Heart right ventricle (tissue), 16 donors: Measurements from ENCODE around the gene HSF2. TPM values are rescaled to one million over a fixed set of nuclear protein-coding genes. Genes with fewer than 3 reads are reported as not detected.
"Not testable (repeated sequence)": the region's sequence is repeated elsewhere in the genome, so short reads cannot be mapped to it uniquely, and the experiment has no call there.

ENCODE experiments used
- ATAC-seq, 8 donors: fragments of 200-7000 bp; cut with Tn5 transposase; one replicate each; pipeline ENCODE4 v1.9.1; 2020; ENCODE audit warnings: mild to moderate bottlenecking in 8 of 8, moderate library complexity in 8 of 8, moderate number of reproducible peaks in 1 of 8
- DNase-seq, 2 donors: peaks; one replicate each; pipeline ENCODE4 v3.0.0-alpha.2; 2020
- H3K27ac ChIP-seq, 10 donors: fragments of 200-600 bp; sonication (generic) in 2 of 10; one replicate each; pipeline versions ENCODE4 v1.5.0 to v1.8.0; 2020 to 2022; ENCODE audit warnings: mild to moderate bottlenecking in 3 of 10
- H3K27me3 ChIP-seq, 7 donors: fragments of 200-600 bp; one replicate each; pipeline ENCODE4 v1.8.0; 2021 to 2022; ENCODE audit warnings: mild to moderate bottlenecking in 2 of 7
- H3K36me3 ChIP-seq, 9 donors: fragments of 200-600 bp; sonication (generic) in 1 of 9; one replicate each; pipeline versions ENCODE4 v1.5.0 to v1.8.0; 2020 to 2022; ENCODE audit warnings: mild to moderate bottlenecking in 2 of 9
- H3K4me1 ChIP-seq, 9 donors: fragments of 200-600 bp; sonication (generic) in 1 of 9; one replicate each; pipeline versions ENCODE4 v1.5.0 to v1.8.0; 2020 to 2022; ENCODE audit warnings: mild to moderate bottlenecking in 4 of 9
- H3K4me3 ChIP-seq, 10 donors: fragments of 200-600 bp; sonication (generic) in 2 of 10; one replicate each; pipeline versions ENCODE4 v1.5.0 to v1.8.0; 2020 to 2022; ENCODE audit warnings: mild to moderate bottlenecking in 7 of 10, moderate library complexity in 2 of 10
- H3K9me3 ChIP-seq, 11 donors: fragments of 200-600 bp in 10 of 11; sonication (generic) in 2 of 11; one replicate each; pipeline versions ENCODE4 v1.5.0 to v1.8.0; 2013 to 2022; ENCODE audit warnings: mild to moderate bottlenecking in 2 of 11, control low read depth in 1 of 11, moderate library complexity in 1 of 11
- WGBS, 2 donors: extraction: QIAGEN DNeasy Blood & Tissue Kit; methylation state at CpG; one replicate each; pipeline ENCODE4 v1.1.7; 2013; ENCODE audit warnings: inconsistent platforms in 1 of 2; 5-methylcytosine and 5-hydroxymethylcytosine counted together
- intact Hi-C, 10 donors: fragments of 100-400 bp; cut with DNase I; formaldehyde crosslinking; loops; one replicate each; pipeline versions ENCODE4 v1.11.1 to v1.14.2; 2022
- polyA plus RNA-seq, 2 donors: library from polyadenylated mRNA; stranded (reverse); fragments of 200-250 nt; gene quantifications; one replicate each; pipeline ENCODE4 v1.2.3, GENCODE V29; 2013
- total RNA-seq, 10 donors: library from RNA; stranded (reverse); fragmentation: NEBNext Ultra II Directional in 3 of 10; extraction: Animal tissue kit (Norgen Biotek cat#: 25700) in 3 of 10; gene quantifications; one replicate each; pipeline versions ENCODE4 v1.2.1 to v1.2.4, GENCODE V29; 2021 to 2023
- TF ChIP-seq, protein P1 (sequence below), 9 donors: fragments of 200-600 bp; sonication (generic) in 2 of 9; IDR thresholded peaks; one replicate each; pipeline versions ENCODE4 v1.5.0 to v1.8.0; 2021 to 2022; ENCODE audit warnings: antibody characterized with exemption in 9 of 9, mild to moderate bottlenecking in 5 of 9, moderate library complexity in 1 of 9
- donor health status: Arrhythmogenic right ventricular cardiomyopathy.
- donor health status: ischemic (EF 13 %, LVEDD 7.1; RV severe dilation, severe dysfunction).
- donor health status: healthy with polysubstance abuse.
- donor health status: DM: no; HTN: yes; CAD: no.
- donor health status: DM: no; HTN: no; CAD: no.
- donor health status: ischemic (EF 25% LVEDD 6.9; RV normal size, moderate dysfunction).
- donor health status: ischemic (EF 25% LVEDD 5.7; RV mildly dilated, moderate dysfunction).
- donor health status: healthy.
- donor health status: DM: yes; HTN: yes; CAD: no.
- donor health status: Ischemic cardiomyopathy.
- donor health status: ischemic (EF 35%, LVEDD 5.7; RV mildly dilated, moderate dysfunction).
- donor health status: nonischemic (EF 11% LVEDD 7.7; RV severe dilation, severe dysfunction).
- donor health status: DM: yes; HTN: yes; CAD: no.
- donor health status: PGD.
- donor health status: ischemic (EF 29% LVEDD 5.4; RV normal size, mild dysfunction).
- donor health status: nonischemic (EF 23%, LVEDD 6.1; RV moderate dilation, normal function).

The HSF2 gene
- total and polyA plus RNA-seq, 12 donors = 13.8 to 28.7 (median 23.1) TPM

DNA sequence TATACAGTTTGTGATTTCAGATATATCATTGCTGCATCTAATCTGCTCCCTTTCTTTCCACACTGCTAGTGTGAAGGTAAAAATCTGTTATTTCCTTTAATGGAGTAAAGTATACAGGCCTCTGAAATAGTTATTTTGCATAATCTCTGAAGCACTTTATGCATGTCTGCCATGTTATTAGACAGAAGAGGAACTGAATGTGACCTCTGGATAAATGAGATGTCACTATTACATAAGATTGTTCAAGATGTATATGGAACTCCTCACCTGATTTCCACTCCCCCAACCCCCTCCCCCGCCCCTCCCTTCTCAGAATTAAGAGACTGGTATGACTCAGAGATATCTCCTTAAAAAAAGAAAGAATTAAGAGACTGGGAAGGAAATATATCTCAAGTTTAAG is 45.8 kb downstream of the HSF2 start:
- WGBS, 2 donors = 98 to 100% methylated on average over 1 of the region's 1 CpG
- no peaks in the 10 kb centered on the region for H3K4me1 ChIP-seq

DNA sequence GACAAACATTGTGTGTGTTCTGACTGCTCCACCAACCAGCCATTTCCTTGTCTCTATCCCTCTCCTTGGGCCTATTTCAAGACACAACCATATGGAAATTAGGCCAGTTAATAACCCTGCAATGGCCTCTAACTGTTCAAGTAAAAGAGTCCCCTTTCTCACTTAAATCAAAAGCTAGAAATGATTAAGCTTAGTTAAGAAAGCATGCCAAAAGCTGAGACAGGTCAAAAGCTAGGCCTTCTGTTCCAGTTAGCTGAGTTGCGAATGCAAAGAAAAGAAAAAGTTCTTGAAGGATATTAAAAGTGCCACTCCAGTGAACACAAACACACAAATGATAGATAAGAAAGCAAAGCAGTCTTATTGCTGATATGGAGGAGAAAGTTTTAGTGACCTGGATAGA is 49.6 kb downstream of the HSF2 start:
- DNase-seq (no peak), ATAC-seq (no peak)
- Histone ChIP-seq H3K9me3 (no peaks in the 10 kb centered on the region), H3K4me1 (no peaks in the 10 kb centered on the region), H3K4me3 (no peak overlapping the region), H3K27me3 (no peaks in the 10 kb centered on the region), H3K36me3 (peaks cover 0 to 100% (median 53%) of the 10 kb centered on the region in 9 donors), H3K27ac (no peak overlapping the region)
- intact Hi-C loops = no loop called here
- WGBS, 2 donors = 97 to 100% methylated on average over 1 of the region's 1 CpG
- TF ChIP-seq, protein P1, sequence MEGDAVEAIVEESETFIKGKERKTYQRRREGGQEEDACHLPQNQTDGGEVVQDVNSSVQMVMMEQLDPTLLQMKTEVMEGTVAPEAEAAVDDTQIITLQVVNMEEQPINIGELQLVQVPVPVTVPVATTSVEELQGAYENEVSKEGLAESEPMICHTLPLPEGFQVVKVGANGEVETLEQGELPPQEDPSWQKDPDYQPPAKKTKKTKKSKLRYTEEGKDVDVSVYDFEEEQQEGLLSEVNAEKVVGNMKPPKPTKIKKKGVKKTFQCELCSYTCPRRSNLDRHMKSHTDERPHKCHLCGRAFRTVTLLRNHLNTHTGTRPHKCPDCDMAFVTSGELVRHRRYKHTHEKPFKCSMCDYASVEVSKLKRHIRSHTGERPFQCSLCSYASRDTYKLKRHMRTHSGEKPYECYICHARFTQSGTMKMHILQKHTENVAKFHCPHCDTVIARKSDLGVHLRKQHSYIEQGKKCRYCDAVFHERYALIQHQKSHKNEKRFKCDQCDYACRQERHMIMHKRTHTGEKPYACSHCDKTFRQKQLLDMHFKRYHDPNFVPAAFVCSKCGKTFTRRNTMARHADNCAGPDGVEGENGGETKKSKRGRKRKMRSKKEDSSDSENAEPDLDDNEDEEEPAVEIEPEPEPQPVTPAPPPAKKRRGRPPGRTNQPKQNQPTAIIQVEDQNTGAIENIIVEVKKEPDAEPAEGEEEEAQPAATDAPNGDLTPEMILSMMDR (IDR thresholded peaks at IDR 0.05) = no peak

More for the DNA sequence above, 45.8 kb downstream of the HSF2 start:
- Histone ChIP-seq H3K4me3 (no peak overlapping the region), H3K27ac (no peak overlapping the region), H3K9me3 (no peaks in the 10 kb centered on the region), H3K27me3 (no peaks in the 10 kb centered on the region), H3K36me3 (peaks cover 0 to 100% (median 46%) of the 10 kb centered on the region in 9 donors)
- no peak for ATAC-seq
- DNase-seq = no peak
- intact Hi-C loops = no loop called here
- TF ChIP-seq, protein P1 (IDR thresholded peaks at IDR 0.05) = no peak

DNA sequence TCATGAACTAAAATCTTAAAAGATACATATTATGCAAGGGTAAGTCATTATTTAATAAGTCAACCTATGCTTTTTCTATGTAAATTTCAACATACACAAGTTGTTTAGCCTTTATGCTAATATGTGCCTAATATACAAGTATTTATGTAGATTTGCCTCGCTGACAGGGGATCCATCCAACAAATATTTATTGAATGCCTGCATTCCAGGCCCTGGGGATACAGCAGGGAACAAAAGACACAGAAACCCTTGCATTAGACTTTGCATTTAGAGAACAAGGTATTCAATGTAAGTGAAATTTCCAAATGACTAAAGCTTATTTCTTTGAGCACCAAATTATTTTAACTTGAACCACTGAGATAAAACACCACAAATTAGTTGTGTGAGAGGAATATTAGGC is 53.1 kb downstream of the HSF2 start:
- Histone ChIP-seq H3K27ac (no peak overlapping the region), H3K4me3 (no peak overlapping the region), H3K4me1 (peaks cover 0 to 20% (median 11%) of the 10 kb centered on the region in 9 donors), H3K36me3 (peaks cover 0 to 100% (median 44%) of the 10 kb centered on the region in 9 donors), H3K27me3 (no peaks in the 10 kb centered on the region), H3K9me3 (no peaks in the 10 kb centered on the region)
- ATAC-seq (no peak), DNase-seq (no peak)
- TF ChIP-seq, protein P1 (IDR thresholded peaks at IDR 0.05) = no peak
- intact Hi-C loops = no loop called here
- 63% methylated on average over 1 of the region's 1 CpG for WGBS, 2 donors

DNA sequence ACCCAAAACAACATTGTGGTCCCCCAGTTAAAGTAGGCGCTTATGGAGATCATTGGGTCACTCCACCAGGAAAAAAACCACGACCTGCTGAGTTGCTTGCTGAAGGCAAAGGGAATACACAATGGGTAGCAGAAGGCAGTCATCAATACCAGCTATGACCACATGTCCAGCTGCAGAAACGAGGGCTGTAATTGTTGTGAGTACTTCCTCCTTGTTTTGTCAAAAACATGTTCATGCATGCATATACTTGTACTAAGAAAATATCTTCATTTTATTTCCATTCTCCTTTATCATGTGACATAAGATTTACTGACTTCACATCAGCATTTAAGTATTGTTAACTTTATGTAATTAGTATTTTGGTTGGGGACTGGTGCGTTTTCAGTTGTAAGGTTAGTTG is 55.2 kb downstream of the HSF2 start:
- TF ChIP-seq, protein P1 (IDR thresholded peaks at IDR 0.05) = no peak
- no peaks in the 10 kb centered on the region for H3K9me3 ChIP-seq
- H3K4me3 ChIP-seq = no peak overlapping the region
- 89% methylated on average over 4 of the region's 4 CpGs for WGBS, 2 donors
- H3K27ac ChIP-seq = no peak overlapping the region
- peaks cover 0 to 39% (median 25%) of the 10 kb centered on the region in 9 donors for H3K4me1 ChIP-seq
- H3K27me3 ChIP-seq = no peaks in the 10 kb centered on the region
- DNase-seq (no peak), ATAC-seq (no peak)
- peaks cover 0 to 91% (median 34%) of the 10 kb centered on the region in 9 donors for H3K36me3 ChIP-seq
- intact Hi-C loops = loop anchor here in 2 of 10 donors (5.0 kb wide), 2 partner anchors 32 to 37 kb away; no protein-coding TSS in a partner anchor

DNA sequence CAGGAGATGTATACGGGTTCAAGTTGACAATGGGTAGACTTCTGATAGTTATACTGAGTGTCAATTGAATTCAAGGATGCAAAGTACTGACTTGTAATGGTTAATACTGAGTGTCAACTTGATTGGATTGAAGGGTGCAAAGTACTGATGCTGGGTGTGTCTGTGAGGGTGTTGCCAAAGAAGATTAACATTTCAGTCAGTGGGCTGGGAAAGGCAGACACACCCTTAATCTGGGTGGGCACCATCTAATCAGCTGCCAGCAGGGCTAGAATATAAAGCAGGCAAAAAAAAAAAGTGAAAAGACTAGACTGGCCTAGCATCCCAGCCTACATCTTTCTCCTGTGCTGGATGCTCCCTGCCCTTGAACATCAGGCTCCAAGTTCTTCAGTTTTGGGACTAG is 55.7 kb downstream of the HSF2 start:
- DNase-seq, H3K4me3 ChIP-seq, H3K27ac ChIP-seq, H3K27me3 ChIP-seq, H3K9me3 ChIP-seq, ATAC-seq: not testable (repeated sequence)
- WGBS, 2 donors = 87 to 95% methylated on average over 1 of the region's 1 CpG
- H3K36me3 ChIP-seq = peaks cover 0 to 87% (median 32%) of the 10 kb centered on the region in 9 donors
- peaks cover 0 to 43% (median 30%) of the 10 kb centered on the region in 9 donors for H3K4me1 ChIP-seq
- intact Hi-C loops = loop anchor here in 2 of 10 donors (5.0 kb wide), 2 partner anchors 33 to 38 kb away; no protein-coding TSS in a partner anchor
